HepG2 (cell line): Measurements from ENCODE around the gene TMEM134. TPM values are rescaled to one million over a fixed set of nuclear protein-coding genes. Genes with fewer than 3 reads are reported as not detected.

Experiments used
- EHMT2 ChIP-seq: fragments of 200-600 bp; sonication (generic); IDR thresholded peaks from 2 replicates; pipeline ENCODE4 v1.7.0; 2017; ENCODE audit warnings: antibody characterized with exemption, low read depth, low read length, borderline replicate concordance
- FUBP1 ChIP-seq: sonication (generic); formaldehyde crosslinking; IDR thresholded peaks from 2 replicates; pipeline ENCODE4 v1.5.1; 2020; ENCODE audit warnings: missing genetic modification reagents, mild to moderate bottlenecking, borderline replicate concordance
- IRX3 ChIP-seq: sonication (generic); formaldehyde crosslinking; IDR thresholded peaks from 2 replicates; pipeline ENCODE4 v1.8.1; 2023; ENCODE audit warnings: mild to moderate bottlenecking, low read depth, missing genetic modification reagents, borderline replicate concordance
- SIX4 ChIP-seq: sonication (generic); formaldehyde crosslinking; IDR thresholded peaks from 2 replicates; pipeline ENCODE4 v1.4.0; 2020; ENCODE audit warnings: missing genetic modification reagents
- WIZ ChIP-seq: sonication (generic); formaldehyde crosslinking; IDR thresholded peaks from 2 replicates; pipeline ENCODE4 v1.5.1; 2020; ENCODE audit warnings: mild to moderate bottlenecking, missing genetic modification reagents
- XBP1 ChIP-seq: sonication (generic); formaldehyde crosslinking; IDR thresholded peaks from 2 replicates; pipeline ENCODE4 v1.5.0; 2020; ENCODE audit warnings: missing genetic modification reagents
- ZBTB2 ChIP-seq: sonication (generic); formaldehyde crosslinking; IDR thresholded peaks from 2 replicates; pipeline ENCODE4 v1.8.0; 2022; ENCODE audit warnings: low read depth, missing genetic modification reagents
- ZFYVE20 ChIP-seq: sonication (generic); formaldehyde crosslinking; IDR thresholded peaks from 2 replicates; pipeline ENCODE4 v1.8.0; 2023; ENCODE audit warnings: low read depth, mild to moderate bottlenecking, moderate library complexity, missing genetic modification reagents, borderline replicate concordance
- ZNF275 ChIP-seq: sonication (generic); formaldehyde crosslinking; IDR thresholded peaks from 2 replicates; pipeline ENCODE4 v1.8.0; 2022; ENCODE audit warnings: missing genetic modification reagents, mild to moderate bottlenecking, inconsistent platforms, borderline replicate concordance
- ZNF564 ChIP-seq: sonication (generic); formaldehyde crosslinking; IDR thresholded peaks from 2 replicates; pipeline ENCODE4 v1.8.1; 2023; ENCODE audit warnings: mild to moderate bottlenecking, missing genetic modification reagents
- ZNF646 ChIP-seq: sonication (generic); formaldehyde crosslinking; IDR thresholded peaks from 2 replicates; pipeline ENCODE4 v1.9.0; 2021; ENCODE audit warnings: mild to moderate bottlenecking, missing genetic modification reagents
- polyA plus RNA-seq, 8 experiments: library from polyadenylated mRNA; depleted of rRNA in 3 of 8; stranded (reverse) in 7 of 8; unstranded in 1 of 8; fragments of >200 nt; fragmentation: Illumina TruSeq in 4 of 8; extraction: Trizol in 4 of 8; gene quantifications; 2 replicates each; pipeline versions ENCODE4 v1.2.1 to v1.2.3, GENCODE V29; 2011 to 2016; ENCODE audit warnings: low read depth in 4 of 8, missing spikeins in 1 of 8, mixed read lengths in 1 of 8; ENCODE audit not compliant: insufficient read depth in 1 of 8
- total RNA-seq, 5 experiments: library from RNA; depleted of rRNA; stranded (reverse); fragments of >200 nt; fragmentation: Illumina TruSeq; extraction: Trizol; gene quantifications; 2 replicates each; pipeline ENCODE4 v1.2.3, GENCODE V29; 2016; ENCODE audit warnings: low read depth in 1 of 5

TMEM134 gene
- total and polyA plus RNA-seq, 2 of the 13 experiments (the other 11 are each of a cell fraction or from before 2014, with no cell fraction given): 6.9 to 26.9 TPM

GRCh38 chr11:67468759-67469507, at the start of gene TMEM134 (continued):
- no peak for TF ChIP-seq ZNF646
- no peak for TF ChIP-seq IRX3 (CRISPR knock-in tag)
- TF ChIP-seq SIX4 (CRISPR knock-in tag): no peak
- TF ChIP-seq WIZ (CRISPR knock-in tag): no peak
- no peak for TF ChIP-seq XBP1 (CRISPR knock-in tag)
- no peak for TF ChIP-seq EHMT2
- no peak for TF ChIP-seq ZNF275 (CRISPR knock-in tag)
- TF ChIP-seq FUBP1 (CRISPR knock-in tag): no peak
- no peak for TF ChIP-seq ZNF564 (CRISPR knock-in tag)
- TF ChIP-seq ZBTB2 (CRISPR knock-in tag): peak; percentile 75; the same call in 1 of the 2 replicates
- TF ChIP-seq ZFYVE20 (CRISPR knock-in tag): no peak
